Stomach (tissue), 9 donors: ENCODE results near the gene VEZT. TPM values are rescaled to one million over a fixed set of nuclear protein-coding genes. Genes with fewer than 3 reads are reported as not detected.

Source experiments
- DNase-seq, 2 donors: peaks; one replicate each; pipeline versions ENCODE4 v3.0.0 to v3.0.0-alpha.2; 2013 to 2019
- H3K27ac ChIP-seq, 5 donors: fragments of 200-600 bp in 4 of 5; sonication (generic) in 4 of 5; one replicate each; pipeline ENCODE4 v1.5.1; 2013 to 2019; ENCODE audit warnings: mild to moderate bottlenecking in 1 of 5, moderate library complexity in 1 of 5
- H3K27me3 ChIP-seq, 3 donors: fragments of 200-600 bp; sonication (generic); one replicate each; pipeline ENCODE4 v1.5.1; 2017 to 2019; ENCODE audit warnings: mixed run types in 1 of 3
- H3K36me3 ChIP-seq, 4 donors: fragments of 200-600 bp; sonication (generic); 1 replicate in 3 of 4; 2 replicates in 1 of 4; pipeline ENCODE4 v1.5.1; 2016 to 2019
- H3K4me1 ChIP-seq, 4 donors: fragments of 200-600 bp; sonication (generic); one replicate each; pipeline ENCODE4 v1.5.1; 2016 to 2019
- H3K4me3 ChIP-seq, 4 donors: fragments of 200-600 bp; sonication (generic) in 3 of 4; one replicate each; pipeline ENCODE4 v1.5.1; 2016 to 2019; ENCODE audit warnings: mild to moderate bottlenecking in 1 of 4
- H3K9me3 ChIP-seq, 4 donors: fragments of 200-600 bp; sonication (generic); one replicate each; pipeline ENCODE4 v1.5.1; 2016 to 2019
- CTCF ChIP-seq, 7 experiments: fragments of 450-650 bp in 4 of 7; fragments of 200-600 bp in 3 of 7; sonication (generic) in 3 of 7; IDR thresholded peaks; one replicate each; pipeline ENCODE4 v1.5.1; 2016 to 2019; ENCODE audit warnings: antibody characterized with exemption in 7 of 7, control low read depth in 2 of 7, mild to moderate bottlenecking in 1 of 7
- EP300 ChIP-seq: sonication (generic); formaldehyde crosslinking; IDR thresholded peaks from one replicate; pipeline ENCODE4 v1.6.1; 2017; ENCODE audit warnings: antibody characterized with exemption
- POLR2A ChIP-seq, 4 donors: fragments of 450-650 bp; IDR thresholded peaks; one replicate each; pipeline ENCODE4 v1.6.1; 2016; ENCODE audit warnings: antibody characterized with exemption in 4 of 4, control low read depth in 2 of 4, mild to moderate bottlenecking in 1 of 4, moderate library complexity in 1 of 4
- POLR2AphosphoS5 ChIP-seq, 3 donors: sonication (generic); formaldehyde crosslinking; IDR thresholded peaks; one replicate each; pipeline ENCODE4 v1.6.1; 2016; ENCODE audit warnings: antibody characterized with exemption in 3 of 3
- WGBS, 5 donors: extraction: QIAGEN DNeasy Blood & Tissue Kit in 3 of 5; methylation state at CpG; one replicate each; pipeline versions ENCODE4 v1.1.5 to v1.1.7; 2013 to 2018; 5-methylcytosine and 5-hydroxymethylcytosine counted together
- intact Hi-C: fragments of 100-400 bp; cut with DNase I; formaldehyde crosslinking; loops from one replicate; pipeline ENCODE4 v1.15.1; 2023; ENCODE audit warnings: low total_unique reads
- polyA plus RNA-seq, 3 donors: library from polyadenylated mRNA; stranded (reverse); fragments of 200-250 nt; gene quantifications; one replicate each; pipeline ENCODE4 v1.2.3, GENCODE V29; 2013
- total RNA-seq, 5 donors: library from RNA; depleted of rRNA; stranded (reverse); fragments of >200 nt; gene quantifications; one replicate each; pipeline versions ENCODE4 v1.1.0 to v1.2.3, GENCODE V29; 2014 to 2016
- donor health status: healthy with polysubstance abuse.
- donor health status: Bipolar disorder and iron deficiency.
- donor health status: healthy.

Gene VEZT
- total and polyA plus RNA-seq, 8 donors = 11.0 to 165 (median 46.7) TPM

GRCh38 chr12:95316798-95317197, 99.2 kb downstream of the VEZT start:
- DNase-seq = no peak
- Histone ChIP-seq H3K4me3 (no peak overlapping the region), H3K36me3 (no peaks in the 10 kb centered on the region), H3K9me3 (no peaks in the 10 kb centered on the region), H3K27ac (no peak overlapping the region), H3K27me3 (no peaks in the 10 kb centered on the region), H3K4me1 (peaks cover 4 to 48% (median 20%) of the 10 kb centered on the region in 4 donors)
- intact Hi-C loops = no loop called here
- WGBS, 5 donors = 72 to 89% (median 80%) methylated on average over 4 of the region's 4 CpGs
- TF ChIP-seq EP300 (no peak), POLR2AphosphoS5 (IDR thresholded peaks at IDR 0.05) (no peak), CTCF (IDR thresholded peaks at IDR 0.05) (no peak), POLR2A (IDR thresholded peaks at IDR 0.05) (no peak)

DNA sequence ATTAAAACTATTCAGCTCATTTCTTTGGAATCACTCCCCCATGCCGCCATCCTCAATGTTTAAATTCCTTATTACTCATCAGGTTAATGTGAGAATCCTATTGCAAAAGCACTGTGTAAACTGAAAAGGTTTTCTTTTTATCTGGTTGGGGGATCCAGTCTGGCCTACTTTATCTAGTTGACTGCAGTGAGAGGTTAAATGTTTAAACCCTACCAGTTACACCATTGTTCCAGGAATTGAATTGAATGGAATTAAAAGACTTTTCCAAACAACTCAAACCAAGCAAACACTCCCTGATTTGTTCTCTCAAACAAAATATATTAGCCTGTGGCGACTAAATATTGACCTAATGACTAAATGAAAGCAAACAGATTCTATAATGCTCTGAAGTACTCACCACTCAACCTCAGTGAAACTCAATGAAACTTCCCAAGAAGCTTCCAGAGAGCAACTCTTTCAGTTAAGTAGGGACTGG, 100.5 kb downstream of the VEZT start:
- TF ChIP-seq POLR2AphosphoS5 (IDR thresholded peaks at IDR 0.05) = peak in 1 of 3 donors; percentile 59
- TF ChIP-seq POLR2A (IDR thresholded peaks at IDR 0.05) = no peak
- peak overlapping the region in 4 of 5 donors; percentile 41 to 57 (median 46) for H3K27ac ChIP-seq
- H3K9me3 ChIP-seq = no peaks in the 10 kb centered on the region
- H3K4me1 ChIP-seq = peaks cover 4 to 55% (median 19%) of the 10 kb centered on the region in 4 donors
- no peaks in the 10 kb centered on the region for H3K36me3 ChIP-seq
- DNase-seq = peak in 1 of 2 donors; percentile 69
- intact Hi-C loops = no loop called here
- no peak overlapping the region for H3K4me3 ChIP-seq
- H3K27me3 ChIP-seq = no peaks in the 10 kb centered on the region
- 23 to 52% (median 38%) methylated on average over 2 of the region's 2 CpGs for WGBS, 5 donors

- Histone ChIP-seq H3K27ac (peak overlapping the region in 1 of 5 donors; percentile 9), H3K27me3 (no peaks in the 10 kb centered on the region), H3K36me3 (no peaks in the 10 kb centered on the region), H3K4me3 (no peak overlapping the region), H3K9me3 (no peaks in the 10 kb centered on the region), H3K4me1 (peaks cover 4 to 58% (median 21%) of the 10 kb centered on the region in 4 donors)
- intact Hi-C loops = no loop called here
- peak in 1 of 2 donors; percentile 49 for DNase-seq
- TF ChIP-seq POLR2AphosphoS5 (IDR thresholded peaks at IDR 0.05) (no peak), EP300 (no peak), POLR2A (IDR thresholded peaks at IDR 0.05) (no peak), CTCF (IDR thresholded peaks at IDR 0.05) (no peak)
- 88 to 97% (median 96%) methylated on average over 1 of the region's 1 CpG for WGBS, 5 donors
These were observed 102.2 kb downstream of the VEZT start for GRCh38 chr12:95319694-95320331.

DNA sequence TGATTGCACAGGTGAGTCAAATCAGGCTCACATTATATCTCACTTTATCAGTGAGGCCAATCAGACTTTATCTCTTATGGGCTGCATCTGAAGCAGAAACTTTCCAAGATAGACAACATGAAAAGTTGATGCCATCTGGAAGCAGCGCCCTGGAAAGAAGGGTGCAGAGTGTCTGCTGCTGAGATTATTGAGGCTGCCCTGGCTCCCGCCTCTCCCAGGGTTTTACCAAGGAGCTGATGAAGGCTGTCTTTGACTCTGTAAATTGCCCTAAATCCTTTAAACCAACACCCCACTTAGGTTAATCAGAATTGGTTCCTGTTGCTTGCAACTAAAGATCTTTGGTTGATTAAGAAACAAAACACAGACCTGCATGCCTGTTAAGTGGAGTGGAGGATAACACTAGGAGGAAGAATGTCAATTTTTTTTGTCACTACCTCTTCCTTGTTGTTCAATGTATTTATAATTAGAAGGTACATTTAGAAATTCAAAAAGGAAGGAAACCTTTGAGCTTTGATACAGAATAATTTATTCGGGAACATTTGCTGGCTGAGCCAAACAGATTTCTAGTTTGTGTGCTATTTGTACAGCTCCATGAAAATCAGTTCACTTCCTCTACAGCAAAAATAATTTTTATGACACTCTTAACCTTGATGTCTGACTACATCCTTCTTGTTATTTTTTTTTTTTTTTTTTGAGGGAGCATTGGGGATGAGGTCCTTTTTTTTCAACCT, 104.1 kb downstream of the VEZT start:
- WGBS, 5 donors = 54 to 71% (median 66%) methylated on average over 3 of the region's 3 CpGs
- H3K27ac ChIP-seq = peak overlapping the region in 1 of 5 donors; percentile 32

More for the DNA sequence above, 104.1 kb downstream of the VEZT start:
- Histone ChIP-seq H3K27me3 (no peaks in the 10 kb centered on the region), H3K9me3 (no peaks in the 10 kb centered on the region), H3K4me1 (peaks cover 4 to 68% (median 21%) of the 10 kb centered on the region in 4 donors), H3K36me3 (no peaks in the 10 kb centered on the region), H3K4me3 (no peak overlapping the region)
- intact Hi-C loops = no loop called here
- no peak for DNase-seq
- TF ChIP-seq CTCF (IDR thresholded peaks at IDR 0.05) (no peak), POLR2A (IDR thresholded peaks at IDR 0.05) (no peak), EP300 (no peak), POLR2AphosphoS5 (IDR thresholded peaks at IDR 0.05) (no peak)
